ENCODE measurements around the gene ZNF774.
"Not testable (repeated sequence)": the region's sequence is repeated elsewhere in the genome, so short reads cannot be mapped to it uniquely, and the experiment has no call there.

Gene ZNF774

DNA sequence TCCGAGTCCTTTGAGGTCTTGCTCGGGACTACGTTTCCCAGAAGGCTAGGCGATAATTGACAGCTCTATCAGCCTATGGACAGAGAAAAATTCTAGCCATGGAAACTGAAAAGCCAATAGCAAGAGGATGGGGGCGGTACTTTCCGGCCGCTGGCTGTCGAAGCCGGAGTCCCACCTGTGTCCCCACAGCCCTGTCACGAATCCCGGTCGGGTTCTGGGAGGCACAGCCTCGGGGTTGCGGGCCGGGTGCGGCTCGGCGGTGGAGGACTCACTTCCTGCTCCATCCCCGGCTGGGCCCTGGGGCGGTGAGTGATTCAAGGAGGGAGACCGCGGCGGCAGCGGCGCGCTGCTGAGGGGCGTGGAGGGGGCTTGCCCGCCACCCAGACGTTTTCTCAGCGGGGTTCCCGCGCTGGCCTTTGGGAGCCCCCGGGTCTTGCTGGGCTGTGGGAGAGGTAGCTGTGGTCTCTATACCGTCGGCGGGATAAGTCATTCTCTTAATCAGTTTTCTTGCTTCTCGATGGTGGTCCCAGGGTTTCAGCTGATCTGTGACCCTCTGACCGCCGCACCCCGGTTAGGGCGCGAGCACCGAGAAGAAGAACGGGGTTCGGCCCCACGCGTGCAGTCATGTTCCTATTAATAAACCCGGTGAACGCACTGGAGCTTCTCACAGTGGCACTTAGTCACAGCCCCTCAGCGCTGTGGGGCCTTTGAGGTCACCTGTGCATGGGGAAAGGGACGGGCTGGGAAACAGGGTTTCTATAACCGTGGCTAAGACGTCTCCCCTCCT, at the start of gene ZNF774:
ZNF774 (plus strand) TSS at position 178 of the 787 bp plus-strand sequence. CDS start 2,377 bp downstream, outside the sequence.
- peak; percentile 90 for DNase-seq

DNA sequence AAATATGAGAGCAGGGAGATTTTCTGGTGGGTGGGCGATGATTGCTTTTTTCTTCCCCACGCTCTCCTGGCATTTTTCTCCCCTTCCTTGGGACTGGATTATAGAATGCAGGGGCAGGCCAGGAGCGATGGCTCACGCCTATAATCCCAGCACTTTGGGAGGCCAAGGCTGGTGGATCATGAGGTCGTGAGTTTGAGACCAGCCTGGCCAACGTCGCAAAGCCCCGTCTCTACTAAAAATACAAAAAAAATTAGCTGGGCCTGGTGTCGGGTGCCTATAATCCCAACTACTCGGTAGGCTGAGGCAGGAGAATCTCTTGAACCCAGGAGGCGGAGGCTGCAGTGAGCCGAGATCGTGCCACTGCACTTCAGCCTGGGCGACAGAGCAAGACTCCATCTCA, 46.7 kb upstream of the ZNF774 start:
- not testable (repeated sequence) for DNase-seq

DNA sequence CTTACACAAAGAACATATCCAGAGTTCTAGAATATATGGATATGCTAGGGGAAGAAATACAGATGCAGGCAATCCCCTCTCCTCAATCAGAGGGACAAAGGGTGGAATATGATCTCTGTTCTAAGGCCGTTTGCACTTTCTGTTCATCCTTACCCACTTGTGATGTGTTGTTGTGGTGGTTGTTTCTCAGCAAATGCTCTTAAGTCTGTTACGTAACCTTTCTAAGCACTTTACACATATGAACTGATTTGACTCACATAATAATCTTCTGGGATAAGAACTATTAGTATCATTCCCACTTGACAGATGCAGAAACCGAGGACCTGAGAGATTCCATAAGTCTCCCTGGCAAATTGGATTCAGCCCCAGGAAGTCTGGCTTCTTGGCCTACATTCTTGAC, 46.2 kb upstream of the ZNF774 start:
- no peak for DNase-seq

DNA sequence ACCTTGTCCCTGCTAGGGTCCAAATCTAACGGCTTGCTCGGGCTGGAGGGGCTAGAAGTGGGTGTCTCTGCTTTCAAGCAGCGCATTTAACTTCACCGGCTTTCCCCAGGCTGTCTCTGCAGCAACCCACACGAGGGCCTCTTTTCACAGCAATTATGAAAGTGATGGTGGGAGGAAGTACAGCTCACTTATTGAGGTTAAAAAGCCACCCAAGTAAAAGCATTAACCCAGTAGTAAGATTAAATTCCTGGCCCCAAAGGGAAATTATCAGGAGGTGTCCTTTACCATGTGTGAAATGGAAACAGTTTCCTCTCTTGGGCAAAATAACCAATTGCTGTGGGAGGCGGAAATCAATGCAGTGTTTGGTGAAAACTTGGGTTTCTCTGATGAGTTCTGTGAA, 45.5 kb upstream of the ZNF774 start:
- DNase-seq = peak; percentile 46

DNA sequence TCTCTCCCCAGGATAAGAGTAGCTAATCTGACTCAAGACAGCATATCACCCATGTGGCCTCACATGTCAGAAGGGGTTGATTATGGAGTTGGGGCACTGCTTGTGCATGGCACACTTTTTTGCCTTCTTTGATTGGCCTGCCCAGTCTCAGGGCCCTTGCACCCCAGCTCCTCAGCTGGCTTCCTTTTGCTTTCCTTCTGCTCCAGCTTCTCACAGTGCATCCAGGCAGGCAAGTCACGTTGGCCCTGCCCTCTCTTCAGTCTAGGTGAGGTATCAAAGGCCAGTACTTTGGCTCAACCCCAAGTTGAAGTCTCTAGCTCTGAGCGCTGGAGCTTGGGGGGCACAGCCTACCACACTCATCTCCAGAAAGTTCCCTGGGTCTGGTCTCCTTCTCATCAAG, 44.4 kb upstream of the ZNF774 start:
- no peak for DNase-seq

DNA sequence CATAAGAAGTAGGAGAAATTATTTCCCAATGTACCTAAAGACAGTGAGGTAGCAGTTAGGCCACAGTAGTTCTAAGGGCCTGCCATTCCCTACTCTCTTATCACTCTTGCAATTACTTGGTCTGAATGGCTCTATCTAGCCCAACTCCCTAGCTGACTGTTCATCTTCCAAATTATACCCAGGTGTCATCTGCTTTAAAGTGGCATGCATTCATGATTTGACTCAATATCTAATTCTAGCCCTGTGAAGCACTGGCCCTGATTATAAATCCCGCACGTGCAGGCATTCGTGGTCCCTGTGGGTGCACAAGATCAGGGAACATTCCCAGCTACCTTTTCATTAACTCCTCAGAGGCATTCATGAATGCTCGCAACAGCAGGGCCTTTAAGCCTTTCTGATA, 43.1 kb upstream of the ZNF774 start:
- no peak for DNase-seq

DNA sequence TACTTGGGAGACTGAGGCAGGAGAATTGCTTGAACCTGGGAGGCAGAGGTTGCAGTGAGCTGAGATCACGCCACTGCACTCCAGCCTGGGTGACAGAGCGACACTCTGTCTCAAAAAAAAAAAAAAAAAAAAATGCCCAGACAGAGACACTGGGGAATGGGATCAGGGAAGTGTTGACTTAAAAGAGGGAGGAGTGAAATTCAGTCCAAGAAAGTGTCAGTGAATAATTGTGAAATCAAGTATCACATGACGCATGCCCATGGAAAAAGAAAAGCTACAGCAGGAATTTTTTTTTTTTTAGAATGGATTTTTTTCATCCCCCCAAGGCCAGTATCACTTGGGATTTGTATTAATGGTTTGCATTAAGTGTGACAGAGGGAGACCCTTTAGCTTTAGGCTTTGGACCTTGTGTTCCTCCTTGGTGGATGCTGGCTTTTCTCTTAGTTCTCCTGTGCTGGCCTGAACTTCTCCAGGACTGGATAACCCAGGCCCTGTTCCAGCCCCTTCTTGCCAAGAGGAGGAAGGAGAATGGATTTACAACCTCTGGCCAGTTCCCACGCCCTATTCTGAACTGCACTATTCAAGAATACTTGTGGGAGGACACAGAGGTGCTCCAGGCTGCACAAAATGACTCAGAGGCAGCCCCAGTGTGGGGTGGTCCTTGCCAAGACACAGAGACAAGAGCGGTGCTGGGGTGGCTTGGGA, 36.7 kb upstream of the ZNF774 start:
- DNase-seq = no peak

DNA sequence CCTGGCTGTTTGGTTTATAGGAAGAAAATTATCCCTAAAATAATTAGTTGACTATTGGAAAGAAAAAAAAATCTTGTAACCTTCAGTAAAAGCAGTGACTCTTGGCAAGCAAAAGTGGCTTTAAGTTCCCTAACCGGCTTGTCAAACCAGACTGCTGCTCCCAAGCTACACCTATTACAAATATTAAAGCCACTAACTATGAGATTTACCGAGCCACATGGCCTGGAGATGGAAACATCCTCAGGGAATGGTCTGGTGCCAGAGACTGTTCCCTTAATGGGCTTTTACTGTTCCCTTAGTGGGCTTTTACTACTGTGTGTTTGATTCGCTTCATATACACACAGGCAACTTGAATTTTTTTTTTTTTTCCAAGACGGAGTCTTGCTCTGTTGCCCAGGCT, 35.9 kb upstream of the ZNF774 start:
- no peak for DNase-seq

DNA sequence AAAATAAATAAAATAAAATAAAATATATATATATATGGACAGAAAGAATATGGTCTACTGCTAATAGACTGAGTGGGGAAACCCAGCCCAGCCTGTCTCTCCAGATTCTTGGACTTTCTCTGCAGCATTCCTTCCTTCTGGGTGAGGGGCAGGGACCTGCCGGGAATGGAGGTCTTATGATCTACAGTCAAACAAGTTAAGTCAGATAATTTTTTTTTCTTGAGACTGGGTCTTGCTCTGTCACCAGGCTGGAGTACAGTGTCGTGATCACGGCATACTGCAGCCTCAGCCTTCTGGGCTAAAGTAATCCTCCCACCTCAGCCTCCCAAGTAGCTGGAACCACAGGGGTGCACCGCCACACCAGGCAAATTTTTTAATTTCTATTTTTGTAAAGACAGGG, 33.5 kb upstream of the ZNF774 start:
- DNase-seq = no peak

DNA sequence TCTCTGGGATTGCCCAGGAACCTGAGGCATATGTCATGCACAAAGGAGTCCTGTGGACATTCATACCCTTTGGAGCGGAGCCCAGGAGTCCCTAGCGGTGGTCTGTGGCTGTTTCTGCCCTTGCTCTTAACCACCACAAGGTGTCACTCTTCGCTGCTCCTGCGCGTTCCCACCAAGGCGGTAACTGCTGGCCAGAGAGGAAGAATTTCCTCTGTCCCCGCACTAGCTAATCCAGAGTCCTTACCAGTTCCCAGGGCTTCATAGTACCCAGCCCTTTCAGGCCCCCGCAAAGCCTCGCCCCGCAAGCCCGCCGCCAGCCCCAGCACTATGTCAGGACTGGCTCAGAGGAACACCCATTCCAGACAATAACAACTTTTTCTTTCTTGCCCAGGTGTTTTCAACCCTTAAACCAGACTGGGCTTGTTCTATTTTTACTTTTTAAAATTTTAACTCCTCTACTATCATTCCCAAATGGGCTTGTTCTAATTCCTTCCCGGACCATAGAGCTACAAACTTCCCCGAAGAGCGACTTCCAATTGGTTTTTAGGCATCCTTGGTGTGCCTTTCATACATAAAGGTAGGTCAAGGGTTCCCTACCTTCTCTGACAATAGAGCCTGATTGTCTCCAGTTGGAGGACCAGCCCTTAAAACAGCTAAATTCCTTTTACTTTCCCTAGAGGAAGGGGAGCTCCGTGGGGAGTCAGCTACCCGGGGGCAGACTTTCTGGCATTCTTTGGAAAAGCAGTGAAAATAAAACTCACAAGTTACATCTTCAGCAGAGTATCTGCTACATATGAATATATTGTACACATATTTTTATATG, 31.8 kb upstream of the ZNF774 start:
- peak; percentile 69 for DNase-seq

DNA sequence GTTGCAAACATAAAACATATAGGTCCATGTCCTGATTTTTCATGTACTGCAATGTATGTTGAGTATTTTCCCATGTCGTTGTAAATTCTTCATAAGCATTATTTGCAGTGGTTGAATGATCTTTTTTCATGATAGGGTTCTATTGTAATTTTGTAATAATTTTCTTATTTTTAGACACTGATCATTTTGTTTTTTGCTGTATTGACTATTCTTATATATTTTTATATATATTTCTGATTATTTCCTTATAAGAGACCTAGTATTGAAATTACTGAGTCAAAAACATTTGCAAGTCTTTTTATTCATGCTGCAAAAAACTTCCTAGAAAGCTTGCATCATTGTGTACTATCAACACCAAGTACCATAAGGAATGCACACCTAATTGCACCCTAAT, 31.2 kb upstream of the ZNF774 start:
- DNase-seq = no peak

DNA sequence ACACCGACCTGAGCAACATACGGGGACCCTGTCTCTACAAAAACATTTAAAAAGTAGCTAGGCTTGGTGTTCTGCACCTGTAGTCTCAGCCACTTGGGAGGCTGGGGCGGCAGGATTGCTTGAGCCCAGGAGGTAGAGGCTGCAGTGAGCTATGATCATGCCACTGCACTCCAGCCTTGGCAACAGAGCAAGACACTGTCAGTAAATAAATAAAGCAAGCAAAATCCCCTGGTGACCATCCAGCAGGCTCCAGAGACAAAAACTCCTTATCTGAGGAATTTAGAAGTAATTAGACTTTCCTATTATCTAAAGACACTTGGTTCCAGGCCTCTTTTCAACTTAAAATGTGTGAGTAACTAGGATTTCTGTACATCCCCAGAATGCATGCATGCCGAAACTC, 29.5 kb upstream of the ZNF774 start:
- DNase-seq = no peak

DNA sequence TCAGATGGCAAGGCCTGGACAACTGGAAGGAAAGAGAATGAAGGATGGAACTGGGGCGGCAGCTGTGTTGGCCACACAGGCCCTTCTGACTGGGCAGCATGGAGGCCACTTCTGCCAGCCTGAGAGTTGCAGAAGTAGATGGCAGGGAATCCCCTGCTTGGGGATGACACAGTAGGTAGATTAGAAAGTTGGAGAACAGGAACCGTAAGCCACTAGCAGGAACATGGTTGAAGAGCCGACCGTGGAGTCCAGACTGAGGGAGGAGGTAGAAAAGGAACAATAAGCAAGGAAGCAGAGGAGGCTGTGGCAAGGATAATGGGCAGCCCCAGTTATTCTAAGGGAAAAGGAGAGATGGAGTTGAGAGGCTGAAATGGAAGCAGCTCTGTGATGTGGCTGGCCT, 26.4 kb upstream of the ZNF774 start:
- DNase-seq = no peak

DNA sequence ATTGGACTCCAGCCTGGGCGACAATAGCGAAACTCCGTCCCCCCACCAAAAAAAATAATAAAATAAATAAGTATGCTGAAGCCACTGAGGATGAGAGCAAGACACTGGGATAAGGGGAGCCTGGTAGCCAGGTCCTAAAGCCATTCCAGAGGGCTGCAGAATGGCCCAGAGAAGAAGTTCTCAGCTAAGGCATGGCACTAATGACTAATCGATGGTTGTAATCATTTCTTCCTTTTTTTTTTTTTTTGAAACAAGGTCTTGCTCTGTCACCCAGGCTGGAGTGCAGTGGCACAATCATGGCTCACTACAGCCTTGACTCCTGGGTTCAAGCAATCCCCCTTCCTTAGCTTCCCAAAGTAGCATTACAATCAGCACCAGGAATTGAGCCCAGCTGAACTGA, 25.6 kb upstream of the ZNF774 start:
- no peak for DNase-seq

DNA sequence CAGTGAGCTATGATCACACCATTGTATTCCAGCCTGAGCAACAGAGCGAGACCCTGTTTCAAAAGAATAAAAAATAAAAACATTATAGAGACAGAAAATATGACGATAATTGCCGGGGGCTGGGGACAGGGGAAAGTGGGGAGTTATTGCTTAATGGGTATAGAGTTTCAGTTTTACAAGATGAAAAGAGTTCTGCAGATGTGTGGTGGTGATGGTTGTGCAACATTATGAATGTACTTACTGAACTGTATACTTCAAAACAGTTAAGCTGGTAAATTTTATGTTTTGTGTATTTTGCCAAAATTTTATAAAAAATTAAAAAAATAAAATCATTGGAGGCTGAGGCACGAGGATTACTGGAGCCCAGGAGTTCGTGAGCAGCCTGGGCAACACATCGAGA, 24.8 kb upstream of the ZNF774 start:
- DNase-seq = no peak

DNA sequence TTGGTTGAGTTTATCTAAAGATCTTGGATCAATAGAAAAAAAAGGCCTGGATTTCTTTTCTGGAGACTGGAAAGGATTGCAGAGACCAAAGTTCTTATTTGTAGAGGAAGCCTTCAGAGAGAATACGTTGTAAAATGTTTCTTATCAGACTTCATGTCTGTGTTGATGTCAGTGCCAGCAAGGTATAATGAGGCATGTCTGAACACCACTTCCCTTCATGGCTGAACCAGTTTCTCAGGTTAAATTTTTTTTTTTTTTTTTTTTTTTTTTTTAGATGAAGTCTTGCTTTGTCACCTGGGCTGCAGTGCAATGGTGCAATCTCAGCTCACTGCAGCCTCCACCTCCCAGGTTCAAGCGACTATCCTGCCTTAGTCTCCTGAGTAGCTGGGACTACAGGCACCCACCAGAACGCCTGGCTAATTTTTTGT, 17.8 kb upstream of the ZNF774 start:
- DNase-seq = no peak

DNA sequence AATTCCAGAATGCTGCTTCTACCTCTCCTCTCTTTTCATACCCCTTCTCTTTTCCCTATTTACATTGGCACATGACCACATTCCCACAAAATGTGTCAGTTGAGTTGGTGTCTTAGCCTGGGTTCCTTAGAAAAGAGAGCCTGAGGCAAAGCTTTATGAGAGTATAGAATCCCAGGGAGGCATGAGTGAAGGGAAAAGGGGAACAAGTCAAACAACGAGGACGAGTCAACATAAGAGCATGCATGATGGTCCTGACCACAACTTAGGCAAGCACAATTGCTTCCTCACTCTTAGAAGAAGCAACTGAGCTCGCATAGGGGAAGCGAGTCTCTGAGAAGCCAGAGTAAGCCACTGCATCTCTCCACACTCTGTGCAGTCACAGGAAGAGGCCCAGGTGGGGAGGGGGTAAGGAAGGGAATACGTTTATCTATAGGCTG, 15.4 kb upstream of the ZNF774 start:
- DNase-seq = no peak

DNA sequence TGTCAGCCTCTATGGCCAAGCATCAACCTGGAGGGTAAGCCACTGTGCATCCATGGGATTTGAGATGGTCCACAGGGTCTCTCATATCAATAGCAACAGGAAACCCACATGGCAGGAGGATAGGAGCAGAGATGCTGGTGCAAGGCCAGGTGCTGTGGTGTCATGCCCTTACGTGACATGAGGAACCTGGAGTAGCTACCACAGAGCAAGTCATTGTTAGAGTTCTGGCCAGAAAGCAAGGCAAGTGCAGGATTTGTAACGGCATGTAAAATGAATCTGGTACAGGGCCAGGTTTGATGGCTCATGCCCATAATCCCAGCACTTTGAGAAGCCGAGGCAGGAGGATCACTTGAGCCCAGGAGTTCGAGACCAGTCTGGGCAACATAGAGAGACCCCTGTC, 14.8 kb upstream of the ZNF774 start:
- DNase-seq = no peak

DNA sequence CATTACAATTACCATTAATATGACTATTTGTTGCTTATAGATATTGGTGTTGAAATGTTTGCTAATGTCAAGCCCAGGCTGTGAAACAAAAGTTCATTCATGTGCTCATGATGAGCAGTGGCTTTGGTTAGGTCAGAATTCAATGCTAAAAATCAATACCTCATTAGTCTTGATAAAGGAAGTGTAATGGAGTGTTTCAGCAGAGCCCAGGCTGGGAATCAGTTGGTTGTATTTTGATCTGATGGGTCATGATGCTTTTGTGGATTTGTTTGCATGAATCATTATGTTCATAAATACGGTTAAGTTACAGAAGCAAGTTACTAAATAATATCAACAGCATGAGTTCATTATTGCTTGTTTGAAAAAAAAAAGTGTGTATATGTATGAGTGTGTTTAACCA, 13.6 kb upstream of the ZNF774 start:
- DNase-seq = no peak

DNA sequence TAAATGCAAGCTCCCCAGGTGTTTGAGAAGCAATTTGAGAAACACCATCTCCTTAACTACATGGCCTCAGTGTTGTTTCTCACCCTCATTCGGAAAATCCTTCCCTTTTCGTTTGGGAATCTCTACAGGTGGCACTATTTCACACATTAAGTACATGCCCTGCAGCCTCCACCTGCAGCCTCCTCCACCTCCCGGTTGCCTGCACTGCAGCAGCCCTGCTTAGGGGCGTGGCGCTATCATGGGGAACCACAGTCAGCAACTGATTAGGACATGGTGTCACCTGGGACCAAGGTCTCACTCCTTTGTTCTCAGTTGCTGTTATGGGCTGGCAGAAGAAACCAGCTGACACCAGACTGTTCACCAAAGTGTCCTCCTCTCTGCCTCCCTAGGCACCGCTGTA, 11.7 kb upstream of the ZNF774 start:
- no peak for DNase-seq

DNA sequence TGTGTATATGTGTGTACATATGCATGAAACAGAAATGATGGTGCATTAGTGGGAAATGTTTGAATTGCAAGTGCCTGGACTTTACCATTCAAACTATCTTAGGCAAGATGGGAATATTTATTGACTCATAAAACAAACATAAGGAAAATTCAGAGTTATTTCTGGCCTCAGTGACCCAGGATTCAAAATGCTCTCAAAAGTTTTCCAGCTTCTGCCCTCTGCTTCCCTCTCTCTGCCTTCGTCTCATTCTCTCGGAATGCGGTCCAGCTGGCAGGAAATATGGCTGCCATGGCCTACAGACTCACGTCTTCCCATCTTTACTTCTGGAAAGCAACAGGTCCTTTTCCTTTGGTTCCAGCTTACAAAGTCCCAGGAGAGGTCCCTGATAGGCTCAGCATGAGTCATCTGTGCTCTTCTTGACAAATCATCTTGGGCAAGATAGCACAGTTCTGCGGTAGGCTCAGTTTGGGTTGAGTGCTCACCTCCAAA, 8.7 kb upstream of the ZNF774 start:
- DNase-seq = no peak

DNA sequence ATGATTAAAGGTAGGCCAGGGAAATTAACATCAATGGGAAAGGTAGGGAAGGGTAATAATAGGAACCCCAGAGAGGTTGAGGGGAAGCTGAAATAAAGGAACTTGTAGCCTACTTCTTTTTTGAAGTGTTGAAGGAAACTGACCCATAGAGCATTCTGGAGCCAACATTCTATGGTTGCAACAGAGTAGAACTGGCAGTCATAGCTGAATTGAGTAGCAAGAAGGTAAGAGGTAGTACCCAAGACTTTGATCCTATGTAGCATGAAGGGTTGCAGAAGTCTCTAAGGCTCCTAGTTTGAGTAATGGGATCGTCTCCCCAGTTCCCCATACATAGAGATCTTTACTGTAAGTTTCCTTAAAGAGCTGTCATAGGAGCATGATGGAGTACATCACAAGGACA, 7.4 kb upstream of the ZNF774 start:
- DNase-seq = no peak

DNA sequence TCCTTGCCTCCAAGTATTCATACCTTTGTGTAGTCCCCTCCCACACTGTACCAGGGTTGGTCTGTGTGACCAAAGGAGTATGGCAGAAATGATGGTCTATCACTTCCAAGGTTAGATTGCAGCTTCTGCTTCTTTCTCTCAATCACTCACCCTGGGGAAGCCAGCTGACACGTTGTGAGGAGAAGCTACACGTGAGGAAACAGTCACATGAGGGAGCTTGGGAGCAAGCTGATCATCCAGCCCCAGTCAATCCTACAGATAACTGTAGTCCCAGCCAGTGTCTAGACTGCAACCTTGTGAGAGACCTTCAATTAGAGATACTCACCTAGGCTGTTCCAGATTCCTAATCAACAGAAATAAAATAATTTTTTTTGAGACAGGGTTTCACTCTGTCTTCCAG, 6.2 kb upstream of the ZNF774 start:
- DNase-seq = no peak
